OCI-LY1 (cell line): ENCODE results near the gene AK5.

ENCODE experiments used
- CTCF ChIP-seq: fragments of 200-600 bp; sonication (generic), shearing (Covaris generic); IDR thresholded peaks from 2 replicates; pipeline ENCODE4 v1.5.1; 2017; ENCODE audit warnings: mild to moderate bottlenecking, antibody characterized with exemption, low read length, moderate library complexity, mixed read lengths
- EZH2 ChIP-seq: fragments of 200-600 bp; sonication (generic), shearing (Covaris generic); IDR thresholded peaks from 2 replicates; pipeline ENCODE4 v1.8.0; 2017; ENCODE audit warnings: borderline replicate concordance, mixed run types, mild to moderate bottlenecking, antibody characterized with exemption, low read length, moderate library complexity, mixed read lengths

GRCh38 chr1:77484926-77485325 lies 203.1 kb downstream of the AK5 start:
- no peak for TF ChIP-seq CTCF
- TF ChIP-seq EZH2 = no peak
